HCT116 (cell line): ENCODE measurements around the gene ABHD2. TPM values are rescaled to one million over a fixed set of nuclear protein-coding genes. Genes with fewer than 3 reads are reported as not detected.

Experiments
- ATAC-seq: fragments of 200-7000 bp; cut with Tn5 transposase; 2 replicates; pipeline ENCODE4 v1.9.1; 2020; ENCODE audit warnings: mild to moderate bottlenecking, moderate library complexity
- BruUV-seq: library from RNA; stranded (reverse); fragments of 400-500 nt; replicated peaks from 2 replicates; lab custom pipeline; 2021; lab: Mats Ljungman, UMichigan
- CTCF ChIA-PET: fragments of 300-600 bp; sonication (Branson Sonifier 250); formaldehyde crosslinking; loops from one replicate; lab custom pipeline; 2021; ENCODE audit warnings: antibody characterized with exemption; lab: Charles Lee
- POLR2A ChIA-PET: fragments of 300-600, 350-600 bp; sonication (Branson Sonifier 250); formaldehyde crosslinking; loops from one replicate; lab custom pipeline; 2021; ENCODE audit warnings: antibody characterized with exemption; lab: Charles Lee
- RAD21 ChIA-PET, 2 experiments: fragments of 300-600 bp; sonication (Branson Sonifier 250); formaldehyde crosslinking; loops; one replicate each; lab custom pipeline; 2023; ENCODE audit warnings: low total read pairs in 2 of 2; ENCODE audit not compliant: uncharacterized antibody in 2 of 2, unreplicated experiment in 2 of 2, low non-redundant PET in 1 of 2; lab: Charles Lee
- DNase-seq: peaks from one replicate; pipeline ENCODE4 v3.0.0-alpha.2; 2010; ENCODE audit warnings: low read depth, low spot score
- H2AFZ ChIP-seq: fragments of 200-600 bp; shearing (Covaris generic), sonication (generic); 2 replicates; pipeline ENCODE4 v1.6.1; 2017; ENCODE audit warnings: low read depth, mixed run types, mixed read lengths, antibody characterized with exemption, low read length; ENCODE audit not compliant: poor library complexity, severe bottlenecking
- H3K27ac ChIP-seq: 2 replicates; pipeline ENCODE4 v1.5.1; 2012; ENCODE audit warnings: low read depth, low read length
- H3K27me3 ChIP-seq: fragments of 200-600 bp; sonication (generic); 2 replicates; pipeline ENCODE4 v1.6.1; 2016; ENCODE audit warnings: mixed run types, low read length, mixed read lengths; ENCODE audit not compliant: insufficient read depth
- H3K36me3 ChIP-seq, 2 experiments: fragments of 200-500 bp in 1 of 2; fragments of 200-600 bp in 1 of 2; sonication (Bioruptor generic) in 1 of 2; sonication (generic) in 1 of 2; 2 replicates each; pipeline versions ENCODE4 v1.5.1 to v1.6.1; 2014 to 2016; ENCODE audit warnings: low read length in 2 of 2, inconsistent platforms in 1 of 2, mixed read lengths in 1 of 2, mixed run types in 1 of 2; ENCODE audit not compliant: insufficient read depth in 2 of 2, control insufficient read depth in 1 of 2
- H3K4me1 ChIP-seq, 2 experiments: fragments of 200-600 bp in 1 of 2; sonication (generic) in 1 of 2; 2 replicates each; pipeline versions ENCODE4 v1.5.1 to v1.6.1; 2012 to 2017; ENCODE audit warnings: low read length in 2 of 2, inconsistent platforms in 1 of 2, mild to moderate bottlenecking in 1 of 2, mixed read lengths in 1 of 2, mixed run types in 1 of 2, moderate library complexity in 1 of 2; ENCODE audit not compliant: insufficient read depth in 2 of 2, control insufficient read depth in 1 of 2
- H3K4me2 ChIP-seq: fragments of 200-600 bp; sonication (generic); 2 replicates; pipeline ENCODE4 v1.6.1; 2017; ENCODE audit warnings: mixed run types, low read length, mixed read lengths
- H3K4me3 ChIP-seq, 2 experiments: fragments of 200-600 bp in 1 of 2; sonication (generic) in 1 of 2; replicated peaks in 1 of 2; 2 replicates each; pipeline ENCODE4 v1.5.1; 2011 to 2016; ENCODE audit warnings: low read length in 2 of 2, control low read depth in 1 of 2, low read depth in 1 of 2, mild to moderate bottlenecking in 1 of 2, mixed read lengths in 1 of 2, mixed run types in 1 of 2
- H3K79me2 ChIP-seq: fragments of 200-600 bp; sonication (generic); 2 replicates; pipeline ENCODE4 v1.6.1; 2017; ENCODE audit warnings: mild to moderate bottlenecking, mixed run types, low read length, moderate library complexity, mixed read lengths; ENCODE audit not compliant: insufficient read depth
- H3K9ac ChIP-seq: fragments of 200-600 bp; sonication (generic); 2 replicates; pipeline ENCODE4 v1.6.1; 2016; ENCODE audit warnings: low read length, mixed read lengths
- H3K9me2 ChIP-seq: fragments of 200-600 bp; sonication (generic), shearing (Covaris generic); 2 replicates; pipeline ENCODE4 v1.6.1; 2017; ENCODE audit warnings: mixed run types, mild to moderate bottlenecking, moderate library complexity; ENCODE audit not compliant: insufficient read depth
- H3K9me3 ChIP-seq, 2 experiments: fragments of 200-500 bp in 1 of 2; fragments of 200-600 bp in 1 of 2; sonication (Bioruptor generic) in 1 of 2; sonication (generic) in 1 of 2; 2 replicates each; pipeline ENCODE4 v1.6.1; 2014 to 2017; ENCODE audit warnings: low read length in 2 of 2, mixed read lengths in 2 of 2, inconsistent platforms in 1 of 2, low read depth in 1 of 2, mild to moderate bottlenecking in 1 of 2, mixed run types in 1 of 2, moderate library complexity in 1 of 2; ENCODE audit not compliant: control insufficient read depth in 1 of 2, insufficient read depth in 1 of 2
- H4K20me1 ChIP-seq: fragments of 200-600 bp; sonication (generic), shearing (Covaris generic); 2 replicates; pipeline ENCODE4 v1.6.1; 2017; ENCODE audit warnings: mixed run types, mild to moderate bottlenecking, moderate library complexity; ENCODE audit not compliant: insufficient read depth
- ATF3 ChIP-seq: IDR thresholded peaks from 2 replicates; pipeline ENCODE4 v1.6.1; 2012
- EGR1 ChIP-seq: IDR thresholded peaks from 2 replicates; pipeline ENCODE4 v1.6.1; 2012; ENCODE audit warnings: low read depth
- FOSL1 ChIP-seq: IDR thresholded peaks from 2 replicates; pipeline ENCODE4 v1.6.1; 2012; ENCODE audit warnings: low read depth
- POLR2AphosphoS5 ChIP-seq: IDR thresholded peaks from 2 replicates; pipeline ENCODE4 v1.6.1; 2011; ENCODE audit warnings: mild to moderate bottlenecking, low read depth, low read length, moderate library complexity
- REST ChIP-seq: IDR thresholded peaks from 2 replicates; pipeline ENCODE4 v1.6.1; 2012; ENCODE audit warnings: low read depth
- ZFX ChIP-seq: fragments of 450-650 bp; IDR thresholded peaks from 2 replicates; pipeline ENCODE4 v1.6.1; 2017
- intact Hi-C: fragments of 100-400 bp; cut with micrococcal nuclease; formaldehyde crosslinking; loops from 2 replicates; pipeline ENCODE4 v1.10.0; 2022
- total RNA-seq: library from RNA; stranded (reverse); gene quantifications from one replicate; pipeline ENCODE4 v1.2.1, GENCODE V29; 2021; ENCODE audit not compliant: unreplicated experiment

The ABHD2 gene
- total RNA-seq, 1 experiment from 2014 or later, result 40.8 TPM

GRCh38 chr15:89074402-89075012, 13.7 kb upstream of the ABHD2 start:
- Histone ChIP-seq H3K9me3 (no peaks in the 10 kb centered on the region), H4K20me1 (no peaks in the 10 kb centered on the region), H2AFZ (no peak overlapping the region), H3K79me2 (no peaks in the 10 kb centered on the region), H3K27me3 (no peaks in the 10 kb centered on the region), H3K36me3 (no peaks in the 10 kb centered on the region), H3K4me1 (peaks cover 0 to 14% of the 10 kb centered on the region in 2 experiments; a peak in 2 of 4 replicates), H3K4me3 (no peak overlapping the region), H3K9me2 (no peaks in the 10 kb centered on the region), H3K27ac (no peak overlapping the region), H3K4me2 (no peak overlapping the region), H3K9ac (no peak overlapping the region)
- intact Hi-C loops, result loop anchor here (5.0 kb wide), 1 partner anchor 53 kb away; no protein-coding TSS in a partner anchor
- ATAC-seq (no peak), DNase-seq (no peak)
- RAD21 ChIA-PET, result no interaction called here
- BruUV-seq, result no TSS peak
- TF ChIP-seq ZFX (no peak), FOSL1 (no peak), ATF3 (no peak), REST (no peak), EGR1 (no peak), POLR2AphosphoS5 (no peak)
- CTCF ChIA-PET, result interaction anchor here (1.5 kb wide), 1 partner anchor 14 kb away, joined by 3 read pairs; the partner anchor contains the start of gene ABHD2
- POLR2A ChIA-PET, result interaction anchor here (1.1 kb wide), 1 partner anchor 13 kb away, joined by 3 read pairs; the partner anchor contains the start of gene ABHD2
